ENCODE results near the gene CPB1. TPM values are rescaled to one million over a fixed set of nuclear protein-coding genes. Genes with fewer than 3 reads are reported as not detected.

CPB1 gene
- total and polyA plus RNA-seq, 12 donors, result 15.7 to 569 (median 104) TPM

DNA sequence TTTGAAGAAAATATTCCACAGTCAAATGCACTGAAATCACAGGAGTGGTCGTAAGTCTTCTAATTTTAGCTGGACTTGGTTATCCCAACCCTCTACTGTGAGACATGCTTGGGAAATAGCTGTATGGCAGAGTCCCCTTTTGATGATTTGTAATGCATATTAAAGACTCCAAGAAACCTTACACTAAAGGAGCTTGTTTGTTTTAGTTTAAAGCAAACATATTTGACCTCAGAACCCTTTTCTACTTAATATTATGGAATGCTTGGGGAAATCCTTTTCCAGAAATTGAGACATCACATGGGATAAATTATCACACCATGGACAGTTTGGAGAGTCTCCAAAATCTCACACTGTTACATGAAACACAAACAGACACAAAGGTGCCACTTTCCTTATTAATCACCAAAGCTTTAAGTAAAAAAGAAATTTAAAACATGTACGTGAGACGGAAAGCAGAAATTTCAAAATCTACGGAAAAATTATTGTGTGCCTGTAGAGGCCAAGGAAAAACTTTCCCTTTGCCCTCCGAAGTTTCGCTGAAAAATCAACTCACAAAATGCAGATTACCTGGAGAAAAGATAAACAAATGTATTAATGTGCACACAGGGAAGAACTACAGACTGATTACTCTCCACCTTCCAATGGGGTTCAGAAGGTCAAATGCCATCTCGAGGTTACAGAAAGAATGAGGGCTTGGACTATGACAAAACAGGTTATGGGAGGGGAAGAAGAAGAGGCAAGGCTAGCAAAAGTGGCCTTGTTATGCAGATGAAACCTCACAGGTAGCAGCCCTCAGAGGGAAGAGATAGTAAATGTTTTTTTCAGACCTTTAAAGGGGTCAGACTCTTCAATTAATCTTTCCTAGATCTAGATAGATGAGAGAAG is 7.0 kb upstream of the CPB1 start:
- 72 to 79% (median 78%) methylated on average over 7 of the region's 7 CpGs for WGBS, 4 donors
- TF ChIP-seq, protein P1, sequence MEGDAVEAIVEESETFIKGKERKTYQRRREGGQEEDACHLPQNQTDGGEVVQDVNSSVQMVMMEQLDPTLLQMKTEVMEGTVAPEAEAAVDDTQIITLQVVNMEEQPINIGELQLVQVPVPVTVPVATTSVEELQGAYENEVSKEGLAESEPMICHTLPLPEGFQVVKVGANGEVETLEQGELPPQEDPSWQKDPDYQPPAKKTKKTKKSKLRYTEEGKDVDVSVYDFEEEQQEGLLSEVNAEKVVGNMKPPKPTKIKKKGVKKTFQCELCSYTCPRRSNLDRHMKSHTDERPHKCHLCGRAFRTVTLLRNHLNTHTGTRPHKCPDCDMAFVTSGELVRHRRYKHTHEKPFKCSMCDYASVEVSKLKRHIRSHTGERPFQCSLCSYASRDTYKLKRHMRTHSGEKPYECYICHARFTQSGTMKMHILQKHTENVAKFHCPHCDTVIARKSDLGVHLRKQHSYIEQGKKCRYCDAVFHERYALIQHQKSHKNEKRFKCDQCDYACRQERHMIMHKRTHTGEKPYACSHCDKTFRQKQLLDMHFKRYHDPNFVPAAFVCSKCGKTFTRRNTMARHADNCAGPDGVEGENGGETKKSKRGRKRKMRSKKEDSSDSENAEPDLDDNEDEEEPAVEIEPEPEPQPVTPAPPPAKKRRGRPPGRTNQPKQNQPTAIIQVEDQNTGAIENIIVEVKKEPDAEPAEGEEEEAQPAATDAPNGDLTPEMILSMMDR (IDR thresholded peaks at IDR 0.05), result no peak
- no peak for TF ChIP-seq POLR2A (IDR thresholded peaks at IDR 0.05)
- no peak for DNase-seq

DNA sequence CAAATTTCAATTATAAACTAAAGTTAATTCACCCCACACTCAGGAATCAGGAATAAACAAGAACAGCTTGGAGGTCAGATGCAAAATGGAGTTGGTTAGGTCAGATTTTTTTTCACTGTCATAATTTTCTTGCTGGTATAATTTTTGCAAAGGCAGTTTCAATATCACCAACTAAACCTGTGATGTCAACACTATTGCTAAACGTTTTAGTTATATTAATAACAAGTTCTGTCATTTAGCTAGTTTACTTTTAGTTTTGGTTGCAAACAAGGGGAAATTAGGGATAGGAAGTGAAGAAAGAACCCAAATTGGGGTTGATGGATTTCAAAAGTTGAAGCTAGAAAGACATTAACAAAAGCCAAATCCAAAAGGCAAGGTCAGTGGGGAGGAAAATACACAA is 4.6 kb upstream of the CPB1 start:
- no peak for DNase-seq
- Histone ChIP-seq H3K9me3 (replicated peaks in 1 of 3) (no peaks in the 10 kb centered on the region), H3K4me3 (no peak overlapping the region), H3K27me3 (no peaks in the 10 kb centered on the region), H3K27ac (no peak overlapping the region), H3K36me3 (replicated peaks in 1 of 2) (no peaks in the 10 kb centered on the region), H3K4me1 (replicated peaks in 1 of 2) (peaks cover 2 to 7% of the 10 kb centered on the region in 2 donors)
- intact Hi-C loops (cut with DNase I), result no loop called here
- TF ChIP-seq POLR2A (IDR thresholded peaks at IDR 0.05), result no peak
- TF ChIP-seq, protein P1 (IDR thresholded peaks at IDR 0.05), result no peak
- WGBS, 4 donors, result 24 to 33% (median 29%) methylated on average over 1 of the region's 1 CpG

More for the DNA sequence above, 7.0 kb upstream of the CPB1 start:
- Histone ChIP-seq H3K9me3 (replicated peaks in 1 of 3) (no peaks in the 10 kb centered on the region), H3K4me1 (replicated peaks in 1 of 2) (no peaks in the 10 kb centered on the region), H3K4me3 (no peak overlapping the region), H3K27ac (no peak overlapping the region), H3K36me3 (replicated peaks in 1 of 2) (no peaks in the 10 kb centered on the region), H3K27me3 (no peaks in the 10 kb centered on the region)
- intact Hi-C loops (cut with DNase I), result no loop called here

DNA sequence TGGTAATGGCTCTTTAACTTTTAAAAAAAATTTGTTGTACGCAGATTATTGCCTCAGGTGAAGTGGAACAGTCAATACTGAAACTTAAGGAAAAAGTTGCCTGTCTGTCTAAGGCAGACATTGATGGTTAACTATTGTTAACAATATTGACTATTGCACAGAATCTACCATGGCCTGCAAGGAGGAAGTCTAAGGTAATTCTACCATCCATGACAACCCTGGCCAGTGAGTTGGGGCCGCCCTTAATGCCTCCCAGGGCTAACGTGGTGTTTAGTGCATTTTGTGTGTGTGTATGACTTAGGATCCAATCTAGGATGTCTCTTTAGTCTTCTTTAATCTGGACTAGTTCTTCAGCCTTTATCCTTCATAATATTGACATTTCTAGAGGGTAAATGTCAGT is 2.1 kb upstream of the CPB1 start:
- no peak overlapping the region for H3K27ac ChIP-seq
- intact Hi-C loops (cut with DNase I), result no loop called here
- no peaks in the 10 kb centered on the region for H3K27me3 ChIP-seq
- peaks cover 20 to 31% of the 10 kb centered on the region in 2 donors for H3K4me1 ChIP-seq (replicated peaks in 1 of 2)
- H3K36me3 ChIP-seq (replicated peaks in 1 of 2), result no peaks in the 10 kb centered on the region
- WGBS, 4 donors, result 84 to 98% (median 96%) methylated on average over 3 of the region's 3 CpGs
- H3K9me3 ChIP-seq (replicated peaks in 1 of 3), result no peaks in the 10 kb centered on the region
- H3K4me3 ChIP-seq, result no peak overlapping the region
- no peak for DNase-seq
- TF ChIP-seq POLR2A (IDR thresholded peaks at IDR 0.05), result no peak
- TF ChIP-seq, protein P1 (IDR thresholded peaks at IDR 0.05), result no peak

DNA sequence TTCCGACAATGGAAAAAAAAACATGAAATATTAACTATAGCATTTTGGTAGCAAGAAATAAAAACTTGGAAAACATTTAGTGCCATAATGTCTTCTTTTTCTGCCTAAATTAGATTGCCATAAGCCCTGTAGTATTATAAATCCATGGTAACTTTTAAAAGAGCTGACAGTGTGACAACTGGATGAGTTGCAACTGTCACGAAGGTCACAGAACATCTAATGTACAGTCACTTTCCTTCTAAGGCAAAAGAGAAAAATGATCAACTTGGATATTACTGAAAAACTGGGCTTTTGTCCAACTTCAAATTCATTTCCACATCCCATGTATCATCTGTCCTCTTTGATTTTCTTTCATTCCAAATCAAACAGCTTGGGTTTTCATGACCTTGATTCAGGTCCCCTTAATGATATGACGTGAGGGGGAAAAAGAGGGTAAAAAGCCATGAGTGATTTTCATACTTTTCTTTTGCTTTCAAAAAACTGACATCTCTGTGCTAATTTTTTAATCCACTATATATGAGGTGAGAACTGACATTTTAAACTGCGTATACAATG is 602 bp downstream of the CPB1 start:
- no peaks in the 10 kb centered on the region for H3K27me3 ChIP-seq
- no peak for TF ChIP-seq POLR2A (IDR thresholded peaks at IDR 0.05)
- TF ChIP-seq, protein P1 (IDR thresholded peaks at IDR 0.05), result no peak
- intact Hi-C loops (cut with DNase I), result no loop called here
- DNase-seq, result peak in 1 of 7 donors; percentile 20
- H3K27ac ChIP-seq, result peak overlapping the region; percentile 31 to 74 (median 66)
- no peaks in the 10 kb centered on the region for H3K36me3 ChIP-seq (replicated peaks in 1 of 2)
- 25 to 31% (median 27%) methylated on average over 4 of the region's 4 CpGs for WGBS, 4 donors
- H3K9me3 ChIP-seq (replicated peaks in 1 of 3), result no peaks in the 10 kb centered on the region
- no peak overlapping the region for H3K4me3 ChIP-seq
- peaks cover 28 to 49% of the 10 kb centered on the region in 2 donors for H3K4me1 ChIP-seq (replicated peaks in 1 of 2)
